HG03460 (cell line): ENCODE results near the gene CCL16.
"Not testable (repeated sequence)": the region's sequence is repeated elsewhere in the genome, so short reads cannot be mapped to it uniquely, and the experiment has no call there.

Source experiments
- ATAC-seq: cut with Tn5 transposase; IDR thresholded peaks from one replicate; pipeline ENCODE4 v1.9.1; 2021; ENCODE audit not compliant: unreplicated experiment

CCL16 gene

DNA sequence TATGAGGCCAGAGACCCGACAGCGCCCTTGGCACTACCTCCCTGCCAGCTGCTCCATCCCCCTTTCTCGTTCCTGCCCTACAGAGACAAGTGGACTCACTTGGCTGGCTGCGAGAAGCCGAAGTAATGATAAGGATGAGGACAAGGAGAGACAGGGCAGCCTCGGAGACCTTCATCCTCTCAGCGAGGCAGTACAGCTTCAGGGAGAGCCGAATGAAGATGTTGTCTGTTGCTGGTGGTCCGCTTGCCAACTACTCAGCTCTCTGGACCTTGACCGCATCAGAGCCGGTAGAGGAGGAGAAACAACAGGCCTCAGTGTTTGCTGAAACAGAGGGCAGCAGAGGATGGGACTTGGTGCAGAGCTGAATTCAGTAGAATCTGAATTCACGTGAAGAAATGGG is at the start of gene CCL16:
Gene CCL16 (minus strand): TSS at position 252 of the 400 bp plus-strand sequence. CDS start 77 bp downstream, at position 175.
- ATAC-seq = no peak

- no peak for ATAC-seq
These were observed 49.7 kb upstream of the CCL16 start for GRCh38 chr17:36030956-36031355.

DNA sequence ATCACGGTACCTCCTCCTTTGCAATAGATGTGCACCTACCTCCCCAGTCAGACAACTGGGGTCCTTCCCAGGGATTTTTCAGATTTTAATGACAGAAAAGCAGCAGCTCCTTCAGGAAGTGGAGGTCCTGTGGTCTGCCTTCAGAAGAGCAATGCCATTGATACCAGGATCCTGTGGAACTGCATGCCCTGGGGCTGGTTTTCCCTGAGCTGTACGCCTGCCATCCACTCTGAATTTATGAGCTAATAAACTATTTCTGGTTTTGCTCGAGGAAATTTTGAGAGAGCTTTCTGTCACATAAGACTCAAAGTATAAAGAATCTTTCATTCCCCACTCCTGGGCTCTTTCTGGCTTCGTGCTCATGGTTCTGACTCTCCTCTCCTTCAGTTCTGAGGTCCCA is 46.5 kb upstream of the CCL16 start:
- ATAC-seq = no peak

DNA sequence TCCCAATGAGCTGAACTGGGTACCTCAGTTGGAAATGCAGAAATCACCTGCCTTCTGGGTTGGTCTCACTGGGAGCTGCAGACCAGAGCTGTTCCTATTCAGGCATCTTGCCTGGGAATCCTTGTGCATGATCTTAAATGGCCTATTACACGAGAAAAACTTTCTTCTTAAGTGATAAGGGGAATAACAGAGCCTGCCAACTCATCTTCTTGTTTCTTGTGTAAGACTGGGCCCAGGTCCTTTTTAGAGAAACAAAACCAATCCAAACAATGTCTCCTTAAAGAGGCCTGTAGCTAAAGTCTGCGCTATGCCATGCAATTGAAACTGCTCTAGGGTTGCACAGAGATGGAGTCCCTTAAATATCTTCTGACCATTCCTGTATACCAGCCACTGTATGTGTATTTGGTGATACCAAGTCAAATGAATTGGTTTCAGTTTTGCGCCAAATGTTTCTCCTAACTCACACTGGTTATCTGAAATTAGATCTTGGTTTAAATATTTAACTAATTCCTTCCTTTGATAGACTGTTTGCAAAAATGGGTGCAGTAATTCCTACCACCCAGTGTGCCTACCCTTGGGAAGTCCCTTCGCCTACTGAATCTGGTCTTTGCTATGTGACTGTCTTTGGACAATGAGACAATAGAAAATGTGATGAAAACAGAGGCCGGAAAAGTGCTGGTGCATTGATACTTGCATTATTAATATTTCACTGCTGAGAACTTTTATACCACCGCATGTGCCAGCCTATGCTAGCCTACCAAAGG is 43.0 kb upstream of the CCL16 start:
- no peak for ATAC-seq

DNA sequence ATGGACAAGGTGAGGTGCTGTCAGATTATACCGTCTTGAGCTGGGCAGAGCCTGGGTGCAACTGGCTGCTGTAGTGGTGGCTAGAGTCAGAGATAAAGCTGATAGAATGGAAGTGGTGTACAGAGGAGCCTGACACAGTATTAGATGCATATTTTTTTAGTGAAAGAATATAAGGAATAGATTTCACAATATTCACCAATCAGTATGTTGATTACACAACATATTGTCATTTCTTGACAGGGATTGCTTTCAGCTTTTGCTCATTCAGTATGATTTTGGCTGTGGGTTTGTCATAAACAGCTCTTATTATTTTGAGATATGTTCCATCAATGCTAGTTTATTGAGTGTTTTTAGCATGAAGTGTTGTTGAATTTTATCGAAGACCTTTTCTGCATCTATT is 38.1 kb upstream of the CCL16 start:
- ATAC-seq = no peak

DNA sequence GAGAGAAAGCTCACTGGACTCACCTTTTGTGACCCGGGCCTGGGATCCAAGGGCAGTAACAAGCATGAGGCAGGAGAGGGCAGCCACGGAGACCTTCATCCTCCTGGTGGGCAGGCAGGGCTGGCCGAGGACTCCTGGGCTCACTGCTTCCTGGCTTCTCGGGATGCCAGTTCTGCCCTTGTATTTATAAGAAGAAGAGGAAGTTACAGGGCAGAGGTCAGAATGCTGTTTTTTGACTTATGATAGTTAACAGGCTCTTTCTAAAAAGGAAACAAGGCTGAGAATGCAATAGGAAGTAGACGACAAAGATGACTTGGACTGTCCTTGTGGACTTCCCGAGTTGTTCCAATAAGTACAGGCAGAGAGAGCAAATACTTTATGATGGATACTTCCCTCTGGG is 36.5 kb upstream of the CCL16 start, which contains the start of gene CCL23:
Gene CCL23 (minus strand): TSS at position 174 of the 400 bp plus-strand sequence. CDS start 75 bp downstream, at position 99.
- ATAC-seq = no peak

DNA sequence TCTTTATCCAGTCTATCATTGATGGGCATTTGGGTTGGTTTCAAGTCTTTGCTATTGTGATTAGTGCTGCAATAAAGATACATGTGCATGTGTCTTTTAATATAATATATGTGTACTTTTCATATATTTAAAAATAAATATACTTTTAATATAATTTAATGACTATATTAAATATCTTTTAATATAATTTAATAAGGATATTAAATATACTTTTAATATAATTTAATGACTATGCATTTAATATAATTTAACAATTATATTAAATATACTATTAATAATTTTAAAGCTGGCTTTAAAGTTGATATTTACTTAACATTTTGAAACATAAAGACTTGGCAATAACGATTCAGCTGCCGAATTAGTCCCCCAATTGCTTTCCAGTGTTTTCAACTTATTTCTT is 35.3 kb upstream of the CCL16 start:
- ATAC-seq = no peak

DNA sequence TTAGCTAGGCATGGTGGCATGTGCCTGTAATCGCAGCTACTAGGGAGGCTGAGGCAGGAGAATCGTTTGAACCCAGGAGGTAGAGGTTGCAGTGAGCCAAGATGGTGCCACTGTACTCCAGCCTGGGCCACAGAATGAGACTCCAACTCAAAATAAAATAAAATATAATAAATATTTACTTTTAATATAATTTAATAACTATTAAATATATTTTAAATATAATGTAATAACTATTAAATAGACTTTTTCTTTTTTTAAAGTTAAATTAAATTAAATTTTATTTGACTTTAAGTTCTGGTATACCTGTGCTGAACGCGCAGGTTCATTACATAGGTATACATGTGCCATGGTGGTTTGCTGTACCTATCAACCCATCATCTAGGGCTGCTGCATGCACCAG is 34.6 kb upstream of the CCL16 start:
- ATAC-seq = not testable (repeated sequence)

GRCh38 chr17:36014946-36015345 is 33.6 kb upstream of the CCL16 start:
- no peak for ATAC-seq

DNA sequence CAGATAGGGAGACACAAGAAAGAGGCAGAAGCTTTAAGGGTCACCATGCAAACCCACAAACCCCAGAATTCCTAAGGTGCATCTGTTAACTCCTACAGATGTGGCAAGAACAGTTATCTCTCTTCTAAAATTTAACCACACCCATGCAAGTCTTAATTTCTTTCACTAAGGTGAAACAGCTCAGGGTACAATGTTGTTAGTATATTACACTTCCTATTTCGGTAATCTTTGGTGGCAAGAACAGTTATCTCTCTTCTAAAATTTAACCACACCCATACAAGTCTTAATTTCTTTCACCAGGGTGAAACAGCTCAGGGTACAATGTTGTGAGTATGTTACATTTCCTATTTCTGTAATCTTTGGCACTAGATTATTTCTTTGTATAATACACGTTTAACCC is 29.9 kb upstream of the CCL16 start:
- no peak for ATAC-seq

DNA sequence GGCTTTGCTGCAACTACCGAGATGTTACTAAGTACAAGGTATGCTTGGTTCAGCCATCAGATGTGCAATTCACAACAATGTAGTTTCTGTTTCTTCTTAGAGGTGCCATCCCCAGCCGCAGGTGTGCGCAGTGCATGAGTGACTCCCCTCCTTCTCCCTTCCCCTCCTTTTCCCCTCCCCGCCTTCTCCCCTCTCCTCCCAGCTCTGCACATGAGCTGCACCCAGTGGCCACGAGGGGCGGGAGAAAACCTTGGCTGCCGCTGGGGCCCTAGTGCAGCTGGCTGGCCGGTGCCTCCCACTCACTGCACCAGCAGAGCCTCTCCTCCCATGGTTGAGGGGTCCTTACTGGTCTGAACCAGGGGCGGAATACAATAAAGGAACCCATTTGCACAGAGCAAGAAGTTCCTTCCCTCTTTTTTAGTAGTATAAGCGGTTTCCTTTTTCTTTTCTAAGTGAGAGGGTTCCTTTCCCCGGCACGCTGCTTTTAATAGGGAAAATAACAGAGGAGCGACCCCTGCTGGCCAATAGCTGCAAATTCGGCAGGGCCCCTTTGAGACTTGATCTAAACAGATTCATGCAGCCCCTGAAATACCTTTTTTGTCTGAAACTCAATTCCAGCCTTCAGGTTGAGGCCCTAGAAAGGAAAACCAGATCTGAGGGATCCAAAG is 27.8 kb upstream of the CCL16 start:
- ATAC-seq = no peak

DNA sequence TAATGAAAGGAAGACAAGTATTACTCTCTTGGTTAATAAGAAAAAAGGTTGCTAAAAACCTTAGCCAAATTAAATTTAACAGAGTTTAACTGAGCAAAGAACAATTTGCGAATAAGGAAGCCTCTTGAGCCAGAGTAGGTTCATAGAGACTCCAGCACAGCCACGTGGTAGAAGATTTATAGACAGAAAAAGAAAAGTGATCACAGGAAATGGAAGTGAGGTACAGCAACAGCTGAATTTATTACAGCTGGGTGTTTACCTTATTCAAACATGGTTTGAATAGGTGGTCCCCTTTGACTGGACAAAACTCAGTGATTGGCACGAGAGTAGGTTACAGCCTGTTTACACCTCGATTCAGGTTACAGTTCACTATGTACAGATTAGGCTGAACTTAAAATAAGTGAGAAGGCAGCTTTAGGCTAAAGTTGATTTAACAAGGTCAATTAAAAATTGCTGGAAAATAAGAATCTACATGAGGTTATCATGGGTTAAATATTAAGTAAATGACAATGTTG is 23.4 kb upstream of the CCL16 start:
- ATAC-seq = no peak

- no peak for ATAC-seq
These were observed 21.3 kb upstream of the CCL16 start for GRCh38 chr17:36002631-36003030.

DNA sequence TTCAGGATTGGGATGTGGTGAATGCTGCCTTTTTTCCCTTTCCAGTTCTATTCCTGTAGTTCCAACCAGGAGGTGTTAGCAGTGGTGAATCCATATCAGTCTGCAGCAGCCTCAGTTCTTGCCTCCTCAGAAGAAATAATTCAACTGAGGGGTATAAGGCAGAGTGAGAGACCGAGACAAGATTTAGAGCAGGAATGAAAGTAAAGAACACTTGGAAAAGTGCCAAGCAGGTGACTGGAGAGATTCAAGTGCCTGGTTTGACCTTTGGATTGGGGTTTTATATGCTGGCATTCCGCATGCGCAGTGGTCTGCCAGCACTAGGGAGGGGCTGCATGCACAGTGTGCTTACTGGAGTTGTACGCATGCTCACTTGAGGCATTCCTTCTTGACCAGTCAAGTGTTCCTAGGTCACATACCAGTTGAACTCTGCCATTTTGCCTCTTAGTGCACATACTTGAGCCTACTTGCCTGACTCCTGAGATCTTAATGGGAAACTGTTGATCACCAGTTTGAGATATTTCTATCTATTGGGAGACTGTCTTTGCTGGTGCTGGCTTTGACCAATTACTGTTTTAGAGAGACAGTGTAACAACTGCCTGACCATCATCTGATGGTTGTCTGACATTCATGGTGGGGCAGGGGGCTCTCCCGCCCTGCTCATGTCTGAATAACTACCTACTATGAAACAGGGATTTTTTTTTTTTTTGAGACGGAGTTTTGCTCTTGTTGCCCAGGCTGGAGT is 20.7 kb upstream of the CCL16 start:
- ATAC-seq = no peak

DNA sequence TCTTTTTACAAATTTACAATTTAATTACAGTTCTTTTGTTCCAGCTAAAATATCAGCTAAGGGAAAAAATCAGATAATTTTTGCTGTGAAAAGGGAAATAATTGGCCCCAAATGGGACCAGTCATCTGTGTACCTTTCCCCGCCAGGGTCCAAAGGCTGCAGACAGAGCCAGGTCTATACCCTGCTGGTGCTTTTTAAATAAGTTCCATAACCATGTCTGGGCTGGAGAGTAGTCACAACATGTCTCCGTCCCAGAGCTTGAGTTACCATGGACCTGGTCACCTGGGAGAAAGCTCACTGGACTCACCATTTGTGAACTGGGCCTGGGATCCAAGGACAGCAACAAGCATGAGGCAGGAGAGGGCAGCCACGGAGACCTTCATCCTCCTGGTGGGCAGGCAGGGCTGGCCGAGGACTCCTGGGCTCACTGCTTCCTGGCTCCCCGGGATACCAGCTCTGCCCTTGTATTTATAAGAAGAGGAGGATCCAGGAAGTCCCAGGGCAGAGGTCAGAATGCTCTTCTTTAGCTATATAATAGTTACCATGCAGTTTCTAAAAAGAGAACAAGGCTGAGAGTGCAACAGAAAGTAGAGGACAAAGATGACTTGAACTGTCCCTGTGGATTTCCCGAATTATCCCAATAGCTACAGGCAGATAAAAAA is 19.9 kb upstream of the CCL16 start, which contains the start of gene CCL15:
Gene CCL15 (minus strand): TSS at position 444 of the 662 bp plus-strand sequence. CDS start 61 bp downstream, at position 383.
- ATAC-seq = no peak

DNA sequence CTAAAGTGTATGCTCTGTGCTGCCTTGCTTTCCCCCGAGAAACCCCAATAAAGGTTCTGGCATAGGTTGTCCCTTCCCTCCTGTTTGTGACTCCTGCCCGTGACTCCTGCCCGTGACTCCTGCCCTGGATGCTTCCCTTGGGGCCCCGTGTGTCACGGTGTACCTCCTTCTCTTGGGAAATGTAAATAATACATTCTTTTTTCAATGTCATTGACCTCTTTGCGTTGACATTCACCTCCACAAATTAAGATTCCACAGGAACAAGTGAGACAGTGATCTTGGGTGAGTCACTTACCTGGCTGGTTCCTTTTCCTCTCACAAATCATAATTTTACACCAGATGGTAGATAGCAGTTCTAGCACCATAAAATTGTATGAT is 19.4 kb upstream of the CCL16 start:
- ATAC-seq = no peak

GRCh38 chr17:35998756-35999155 is 17.5 kb upstream of the CCL16 start:
- ATAC-seq = no peak

GRCh38 chr17:35998018-35998545 is 16.8 kb upstream of the CCL16 start:
- ATAC-seq = no peak

DNA sequence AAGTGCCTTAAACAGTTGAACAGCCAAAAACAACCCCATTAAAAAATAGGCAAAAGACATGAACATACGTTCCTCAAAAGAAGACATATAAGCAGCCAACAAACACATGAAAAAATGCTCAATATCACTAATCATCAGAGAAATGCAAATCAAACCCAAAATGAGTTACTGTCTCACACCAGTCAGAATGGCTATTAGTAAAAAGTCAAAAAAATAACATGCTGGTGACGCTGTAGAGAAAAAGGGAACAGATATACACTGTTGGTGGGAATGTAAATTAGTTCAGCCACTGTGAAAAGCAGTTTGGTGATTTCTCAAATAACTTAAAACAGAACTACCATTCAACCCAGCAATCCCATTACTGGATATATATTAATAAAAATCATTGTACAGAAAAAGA is 14.0 kb upstream of the CCL16 start:
- not testable (repeated sequence) for ATAC-seq

GRCh38 chr17:35991075-35991474 is 9.8 kb upstream of the CCL16 start:
- ATAC-seq = no peak

GRCh38 chr17:35988164-35988563 is 6.9 kb upstream of the CCL16 start:
- ATAC-seq = no peak
